ENCODE data around the gene GPR83. TPM values are rescaled to one million over a fixed set of nuclear protein-coding genes. Genes with fewer than 3 reads are reported as not detected.

The GPR83 gene
- total and polyA plus RNA-seq, 2 donors from 2014 or later = 0.28 TPM; not detected in 1

GRCh38 chr11:94342250-94342649 lies 59.0 kb downstream of the GPR83 start:
- FAIRE-seq = no peak
- H3K9me3 ChIP-seq (ENCODE audit: control insufficient read depth in 2 of 3, insufficient read depth in 1 of 3, low read length in 3 of 3) = no peaks in the 10 kb centered on the region
- TF ChIP-seq, protein P1, sequence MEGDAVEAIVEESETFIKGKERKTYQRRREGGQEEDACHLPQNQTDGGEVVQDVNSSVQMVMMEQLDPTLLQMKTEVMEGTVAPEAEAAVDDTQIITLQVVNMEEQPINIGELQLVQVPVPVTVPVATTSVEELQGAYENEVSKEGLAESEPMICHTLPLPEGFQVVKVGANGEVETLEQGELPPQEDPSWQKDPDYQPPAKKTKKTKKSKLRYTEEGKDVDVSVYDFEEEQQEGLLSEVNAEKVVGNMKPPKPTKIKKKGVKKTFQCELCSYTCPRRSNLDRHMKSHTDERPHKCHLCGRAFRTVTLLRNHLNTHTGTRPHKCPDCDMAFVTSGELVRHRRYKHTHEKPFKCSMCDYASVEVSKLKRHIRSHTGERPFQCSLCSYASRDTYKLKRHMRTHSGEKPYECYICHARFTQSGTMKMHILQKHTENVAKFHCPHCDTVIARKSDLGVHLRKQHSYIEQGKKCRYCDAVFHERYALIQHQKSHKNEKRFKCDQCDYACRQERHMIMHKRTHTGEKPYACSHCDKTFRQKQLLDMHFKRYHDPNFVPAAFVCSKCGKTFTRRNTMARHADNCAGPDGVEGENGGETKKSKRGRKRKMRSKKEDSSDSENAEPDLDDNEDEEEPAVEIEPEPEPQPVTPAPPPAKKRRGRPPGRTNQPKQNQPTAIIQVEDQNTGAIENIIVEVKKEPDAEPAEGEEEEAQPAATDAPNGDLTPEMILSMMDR (IDR thresholded peaks at IDR 0.05; ENCODE audit: borderline replicate concordance, extremely low read depth, insufficient read depth) = no peak
- H3K36me3 ChIP-seq (ENCODE audit: control insufficient read depth in 2 of 3, insufficient read depth in 3 of 3, low read length in 3 of 3) = no peaks in the 10 kb centered on the region
- H3K4me1 ChIP-seq (ENCODE audit: control insufficient read depth in 2 of 3, insufficient read depth in 2 of 3, low read depth in 1 of 3, low read length in 3 of 3) = no peaks in the 10 kb centered on the region
- H3K9ac ChIP-seq (ENCODE audit: low read length in 3 of 3) = no peak overlapping the region
- H3K27me3 ChIP-seq (ENCODE audit: control insufficient read depth, insufficient read depth, low read length) = no peaks in the 10 kb centered on the region
- H3K4me3 ChIP-seq (ENCODE audit: low read length in 3 of 3) = no peak overlapping the region
- intact Hi-C loops (cut with DNase I) = no loop called here
- no peak for DNase-seq
- H3K27ac ChIP-seq (ENCODE audit: low read depth in 2 of 2, low read length in 2 of 2) = no peak overlapping the region

DNA sequence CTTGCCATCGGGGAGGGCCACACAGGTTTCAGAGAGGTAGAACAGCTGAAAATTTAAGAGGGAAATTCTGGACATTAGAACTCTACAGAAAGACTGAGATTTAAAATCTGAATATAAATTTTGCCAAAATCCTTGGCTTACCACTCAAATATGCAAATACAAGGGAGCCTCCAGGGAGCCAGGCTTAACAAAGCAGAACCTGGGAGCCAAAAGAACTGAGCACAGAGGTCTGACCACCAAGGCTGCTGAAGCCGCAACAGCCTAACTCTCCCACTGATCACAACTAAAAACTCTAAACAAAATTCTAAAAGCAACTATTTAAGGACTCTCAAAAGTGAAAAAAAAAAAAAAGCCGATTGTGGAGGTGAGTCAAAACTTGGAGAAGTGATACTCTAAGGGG lies 62.6 kb downstream of the GPR83 start:
- Histone ChIP-seq H3K4me3 (ENCODE audit: low read length in 3 of 3) (no peak overlapping the region), H3K9ac (ENCODE audit: low read length in 3 of 3) (no peak overlapping the region), H3K4me1 (ENCODE audit: control insufficient read depth in 2 of 3, insufficient read depth in 2 of 3, low read depth in 1 of 3, low read length in 3 of 3) (no peaks in the 10 kb centered on the region), H3K9me3 (ENCODE audit: control insufficient read depth in 2 of 3, insufficient read depth in 1 of 3, low read length in 3 of 3) (no peaks in the 10 kb centered on the region), H3K36me3 (ENCODE audit: control insufficient read depth in 2 of 3, insufficient read depth in 3 of 3, low read length in 3 of 3) (no peaks in the 10 kb centered on the region), H3K27ac (ENCODE audit: low read depth in 2 of 2, low read length in 2 of 2) (no peak overlapping the region), H3K27me3 (ENCODE audit: control insufficient read depth, insufficient read depth, low read length) (no peaks in the 10 kb centered on the region)
- intact Hi-C loops (cut with DNase I) = no loop called here
- FAIRE-seq = no peak
- DNase-seq = no peak
- TF ChIP-seq, protein P1 (IDR thresholded peaks at IDR 0.05; ENCODE audit: borderline replicate concordance, extremely low read depth, insufficient read depth) = no peak

- DNase-seq (no peak), FAIRE-seq (no peak)
- Histone ChIP-seq H3K27ac (ENCODE audit: low read depth in 2 of 2, low read length in 2 of 2) (no peak overlapping the region), H3K9ac (ENCODE audit: low read length in 3 of 3) (no peak overlapping the region), H3K4me1 (ENCODE audit: control insufficient read depth in 2 of 3, insufficient read depth in 2 of 3, low read depth in 1 of 3, low read length in 3 of 3) (no peaks in the 10 kb centered on the region), H3K4me3 (ENCODE audit: low read length in 3 of 3) (no peak overlapping the region), H3K9me3 (ENCODE audit: control insufficient read depth in 2 of 3, insufficient read depth in 1 of 3, low read length in 3 of 3) (no peaks in the 10 kb centered on the region), H3K36me3 (ENCODE audit: control insufficient read depth in 2 of 3, insufficient read depth in 3 of 3, low read length in 3 of 3) (no peaks in the 10 kb centered on the region), H3K27me3 (ENCODE audit: control insufficient read depth, insufficient read depth, low read length) (no peaks in the 10 kb centered on the region)
- intact Hi-C loops (cut with DNase I) = no loop called here
- TF ChIP-seq, protein P1 (IDR thresholded peaks at IDR 0.05; ENCODE audit: borderline replicate concordance, extremely low read depth, insufficient read depth) = no peak
Observed at GRCh38 chr11:94336033-94336432, 65.2 kb downstream of the GPR83 start.

GRCh38 chr11:94332814-94333213 lies 68.4 kb downstream of the GPR83 start:
- DNase-seq = no peak
- Histone ChIP-seq H3K36me3 (ENCODE audit: control insufficient read depth in 2 of 3, insufficient read depth in 3 of 3, low read length in 3 of 3) (no peaks in the 10 kb centered on the region), H3K27ac (ENCODE audit: low read depth in 2 of 2, low read length in 2 of 2) (no peak overlapping the region), H3K9ac (ENCODE audit: low read length in 3 of 3) (no peak overlapping the region), H3K4me1 (ENCODE audit: control insufficient read depth in 2 of 3, insufficient read depth in 2 of 3, low read depth in 1 of 3, low read length in 3 of 3) (no peaks in the 10 kb centered on the region), H3K9me3 (ENCODE audit: control insufficient read depth in 2 of 3, insufficient read depth in 1 of 3, low read length in 3 of 3) (no peaks in the 10 kb centered on the region), H3K27me3 (ENCODE audit: control insufficient read depth, insufficient read depth, low read length) (no peaks in the 10 kb centered on the region), H3K4me3 (ENCODE audit: low read length in 3 of 3) (no peak overlapping the region)
- intact Hi-C loops (cut with DNase I) = no loop called here
- no peak for FAIRE-seq
- TF ChIP-seq, protein P1 (IDR thresholded peaks at IDR 0.05; ENCODE audit: borderline replicate concordance, extremely low read depth, insufficient read depth) = no peak
